PFSK-1 (cell line): ENCODE results near the gene HECTD1. TPM values are rescaled to one million over a fixed set of nuclear protein-coding genes. Genes with fewer than 3 reads are reported as not detected.

Source experiments
- FOXP2 ChIP-seq: optimal IDR thresholded peaks from 2 replicates; pipeline ENCODE3; 2011; ENCODE audit warnings: borderline replicate concordance, control low read depth, inconsistent platforms; ENCODE audit not compliant: insufficient read depth; ENCODE audit errors: extremely low read length, extremely low read depth
- POLR2AphosphoS5 ChIP-seq: IDR thresholded peaks from 2 replicates; pipeline ENCODE4 v1.6.1; 2012; ENCODE audit warnings: low read depth, mild to moderate bottlenecking, control low read depth, low read length, moderate library complexity
- REST ChIP-seq, 2 experiments: IDR thresholded peaks; 2 replicates each; pipeline versions ENCODE4 v1.6.1 to v1.8.0; 2011 to 2012; ENCODE audit warnings: low read depth in 2 of 2, low read length in 2 of 2, control low read depth in 1 of 2, inconsistent platforms in 1 of 2, mild to moderate bottlenecking in 1 of 2, moderate library complexity in 1 of 2; ENCODE audit not compliant: insufficient read depth in 1 of 2
- SIN3A ChIP-seq: IDR thresholded peaks from 2 replicates; pipeline ENCODE4 v1.6.1; 2012; ENCODE audit warnings: mild to moderate bottlenecking, low read length, moderate library complexity, borderline replicate concordance; ENCODE audit not compliant: insufficient read depth
- TAF1 ChIP-seq: IDR thresholded peaks from 2 replicates; pipeline ENCODE4 v1.6.1; 2012; ENCODE audit warnings: low read length, control low read depth, borderline replicate concordance; ENCODE audit not compliant: insufficient read depth
- polyA plus RNA-seq: library from polyadenylated mRNA; unstranded; fragments of >200 nt; gene quantifications from one replicate; pipeline ENCODE4 v1.2.1, GENCODE V29; 2012; ENCODE audit warnings: low read depth, missing spikeins; ENCODE audit not compliant: insufficient read length

HECTD1 gene
- polyA plus RNA-seq, result 33.9 TPM

DNA sequence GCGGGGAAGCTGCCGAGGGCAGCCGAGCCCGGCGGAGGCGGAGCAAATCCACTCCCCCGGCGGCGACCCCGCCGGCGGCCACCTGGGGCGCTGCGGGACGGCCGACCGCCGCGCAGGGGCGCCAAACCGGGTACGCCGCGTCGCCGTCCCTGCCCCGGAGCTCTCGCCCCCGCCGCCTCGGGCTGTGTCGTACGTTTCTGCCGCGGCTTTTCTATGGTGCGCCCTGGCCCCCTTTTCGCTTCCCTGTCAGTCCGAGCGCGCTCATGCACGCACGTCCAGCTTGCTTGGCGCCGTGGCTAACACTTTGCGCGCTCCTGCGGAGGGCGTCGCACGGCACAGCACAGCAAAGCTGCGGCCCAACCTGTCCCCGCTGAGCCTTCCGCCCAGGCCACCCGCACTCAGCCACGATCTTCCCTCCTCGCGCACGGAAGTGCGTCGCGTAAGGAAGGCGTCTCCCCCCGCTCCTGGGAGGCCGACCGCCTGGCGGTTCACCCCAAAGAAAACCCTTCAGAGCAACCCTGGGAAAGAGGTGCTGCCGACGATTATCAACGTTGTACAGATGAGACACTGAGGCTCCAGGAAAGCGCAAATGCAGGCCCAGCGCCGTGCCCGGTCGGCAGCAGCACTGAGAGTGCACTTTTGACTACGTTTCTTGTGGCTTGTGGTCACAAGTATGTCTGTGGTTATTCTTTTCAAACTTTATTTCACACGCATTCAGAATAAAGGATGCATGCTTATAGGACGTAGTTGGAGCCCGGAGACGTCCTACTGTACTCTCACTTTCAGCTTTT, at the start of gene HECTD1:
TSS of gene HECTD1 (minus strand) at position 39 of the 791 bp plus-strand sequence. CDS start 1,857 bp downstream, outside the sequence.
- TF ChIP-seq POLR2AphosphoS5, result peak; percentile 53
- no peak for TF ChIP-seq SIN3A
- TF ChIP-seq TAF1, result no peak
- peak; percentile 62 for TF ChIP-seq FOXP2

GRCh38 chr14:31257244-31257553, 49.6 kb upstream of the HECTD1 start:
- TF ChIP-seq FOXP2 (no peak), TAF1 (no peak), REST (IDR thresholded peaks at IDR 0.05; ENCODE audit: insufficient read depth in 1 of 2, low read depth in 2 of 2, low read length in 2 of 2) (no peak), POLR2AphosphoS5 (no peak), SIN3A (no peak)

GRCh38 chr14:31256534-31257243, 49.1 kb upstream of the HECTD1 start:
- no peak for TF ChIP-seq SIN3A
- TF ChIP-seq TAF1, result no peak
- TF ChIP-seq POLR2AphosphoS5, result no peak
- no peak for TF ChIP-seq REST (IDR thresholded peaks at IDR 0.05; ENCODE audit: insufficient read depth in 1 of 2, low read depth in 2 of 2, low read length in 2 of 2)
- TF ChIP-seq FOXP2, result no peak

GRCh38 chr14:31255286-31255685, 47.7 kb upstream of the HECTD1 start:
- TF ChIP-seq REST (IDR thresholded peaks at IDR 0.05; ENCODE audit: insufficient read depth in 1 of 2, low read depth in 2 of 2, low read length in 2 of 2) (no peak), SIN3A (no peak), POLR2AphosphoS5 (no peak), TAF1 (no peak), FOXP2 (no peak)

GRCh38 chr14:31253746-31254471, 46.3 kb upstream of the HECTD1 start:
- TF ChIP-seq SIN3A (no peak), FOXP2 (no peak), POLR2AphosphoS5 (no peak), TAF1 (no peak), REST (IDR thresholded peaks at IDR 0.05; ENCODE audit: insufficient read depth in 1 of 2, low read depth in 2 of 2, low read length in 2 of 2) (no peak)
